ENCODE measurements around the gene TUBB2B. TPM values are rescaled to one million over a fixed set of nuclear protein-coding genes. Genes with fewer than 3 reads are reported as not detected.

Gene TUBB2B
- total RNA-seq, 4 donors from 2014 or later = 9.2 to 19.3 (median 13.2) TPM

DNA sequence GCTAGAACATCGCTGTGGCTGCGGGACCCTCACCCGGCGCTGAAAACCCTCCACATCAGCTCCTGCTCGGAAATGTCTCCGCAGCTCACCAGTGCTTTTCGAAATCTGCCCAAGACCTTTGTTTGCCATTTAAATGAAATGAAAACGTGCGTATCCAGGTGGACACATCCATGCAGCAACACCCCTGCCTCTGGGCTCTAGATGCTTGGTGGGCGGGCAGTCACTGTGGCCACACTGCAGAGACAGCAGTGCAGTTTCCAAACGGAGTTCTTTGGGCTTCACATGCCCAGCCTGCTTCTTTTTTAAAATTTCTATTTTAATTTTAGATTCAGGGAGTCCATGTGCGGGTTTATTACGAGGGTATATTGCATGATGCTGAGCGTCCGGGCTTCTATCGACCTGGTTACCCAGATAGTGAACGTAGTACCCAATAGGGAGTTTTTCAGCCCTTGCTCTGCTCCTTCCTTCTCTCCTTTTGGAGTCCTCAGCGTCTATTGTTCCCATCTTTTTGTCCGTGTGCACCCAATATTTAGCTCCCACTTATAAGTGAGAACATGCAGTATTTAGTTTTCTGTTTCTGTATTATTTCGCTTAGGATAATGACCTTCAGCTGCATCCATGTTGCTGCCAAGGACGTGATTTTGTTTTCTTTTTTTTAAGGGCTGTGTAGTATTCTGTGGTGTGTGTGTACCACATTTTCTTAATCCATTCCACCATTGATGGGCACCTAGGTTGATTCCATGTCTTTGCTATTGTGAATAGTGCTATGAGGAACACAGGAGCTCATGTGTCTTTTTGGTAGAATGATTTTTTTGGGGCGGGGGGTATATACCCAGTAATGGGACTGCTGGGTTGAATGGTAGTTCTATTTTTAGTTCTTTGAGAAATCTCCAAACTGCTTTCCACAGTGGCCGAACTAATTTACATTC lies 4.8 kb upstream of the TUBB2B start:
- Histone ChIP-seq H3K9me3 (no peaks in the 10 kb centered on the region), H3K4me1 (peaks cover 48% of the 10 kb centered on the region), H3K36me3 (no peaks in the 10 kb centered on the region), H3K27me3 (peaks cover 51% of the 10 kb centered on the region), H3K27ac (peak overlapping the region; percentile 67), H3K4me3 (peak overlapping the region; percentile 53)
- TF ChIP-seq POLR2AphosphoS5 (IDR thresholded peaks at IDR 0.05) (no peak), CTCF (IDR thresholded peaks at IDR 0.05) (no peak), POLR2A (IDR thresholded peaks at IDR 0.05) (no peak), EP300 (IDR thresholded peaks at IDR 0.05) (no peak)
- 37% methylated on average over 23 of the region's 23 CpGs for WGBS
- no peak for DNase-seq (ENCODE audit: low spot score in 2 of 2)

DNA sequence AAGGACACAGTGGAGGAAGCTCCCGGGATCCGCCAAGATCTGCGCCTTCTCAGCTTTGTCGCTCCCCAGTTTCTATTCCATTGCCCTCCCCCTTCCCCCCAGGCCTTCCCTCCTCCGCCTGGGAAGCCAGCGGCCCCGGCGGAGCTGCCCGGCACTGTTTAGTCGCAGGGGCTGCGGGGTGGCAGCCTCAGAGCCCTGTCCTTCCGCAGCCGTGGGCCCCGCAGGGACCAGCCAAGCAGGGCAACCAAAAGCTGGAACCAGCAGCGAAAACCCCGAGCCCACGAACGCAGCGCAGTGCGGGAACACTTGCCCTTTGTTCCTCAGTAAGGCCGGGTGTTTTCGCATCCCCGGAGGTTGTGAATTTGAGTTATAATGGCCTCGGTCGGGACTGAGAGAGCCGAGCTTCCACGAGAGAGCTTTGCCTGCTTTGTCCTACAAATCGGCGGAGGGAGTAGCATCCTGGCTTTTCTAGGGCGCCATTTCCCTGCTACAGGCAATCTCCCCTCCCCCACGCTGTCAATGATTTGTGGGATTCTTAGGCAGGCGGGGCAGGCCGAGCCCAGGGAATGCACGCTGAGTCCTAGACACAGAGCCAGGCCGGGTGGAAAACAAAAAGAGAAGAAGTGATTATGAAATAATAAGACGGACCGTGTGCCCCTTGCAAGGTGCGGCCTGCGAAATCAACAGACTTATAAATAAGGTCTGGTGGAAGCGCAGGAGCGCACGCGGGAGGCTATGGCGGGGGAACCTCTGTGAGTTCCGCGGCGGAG lies 4.0 kb upstream of the TUBB2B start:
- Histone ChIP-seq H3K27me3 (peaks cover 59% of the 10 kb centered on the region), H3K36me3 (no peaks in the 10 kb centered on the region), H3K9me3 (no peaks in the 10 kb centered on the region), H3K27ac (peak overlapping the region; percentile 67), H3K4me1 (peaks cover 57% of the 10 kb centered on the region), H3K4me3 (peak overlapping the region; percentile 53)
- TF ChIP-seq EP300 (IDR thresholded peaks at IDR 0.05) (no peak), POLR2AphosphoS5 (IDR thresholded peaks at IDR 0.05) (peak in 1 of 3 donors; percentile 10)
- peak in 1 of 2 donors; percentile 81 for DNase-seq (ENCODE audit: low spot score in 2 of 2)
- WGBS = 3% methylated on average over 47 of the region's 47 CpGs

- Histone ChIP-seq H3K36me3 (no peaks in the 10 kb centered on the region), H3K9me3 (no peaks in the 10 kb centered on the region), H3K27ac (peak overlapping the region; percentile 67), H3K27me3 (peaks cover 62% of the 10 kb centered on the region), H3K4me1 (peaks cover 57% of the 10 kb centered on the region), H3K4me3 (peak overlapping the region; percentile 53)
- TF ChIP-seq POLR2A (IDR thresholded peaks at IDR 0.05) (no peak), POLR2AphosphoS5 (IDR thresholded peaks at IDR 0.05) (no peak), CTCF (IDR thresholded peaks at IDR 0.05) (no peak), EP300 (IDR thresholded peaks at IDR 0.05) (no peak)
- DNase-seq (ENCODE audit: low spot score in 2 of 2) = no peak
- 5% methylated on average over 11 of the region's 11 CpGs for WGBS
These were observed 3.4 kb upstream of the TUBB2B start for GRCh38 chr6:3230900-3231246.

DNA sequence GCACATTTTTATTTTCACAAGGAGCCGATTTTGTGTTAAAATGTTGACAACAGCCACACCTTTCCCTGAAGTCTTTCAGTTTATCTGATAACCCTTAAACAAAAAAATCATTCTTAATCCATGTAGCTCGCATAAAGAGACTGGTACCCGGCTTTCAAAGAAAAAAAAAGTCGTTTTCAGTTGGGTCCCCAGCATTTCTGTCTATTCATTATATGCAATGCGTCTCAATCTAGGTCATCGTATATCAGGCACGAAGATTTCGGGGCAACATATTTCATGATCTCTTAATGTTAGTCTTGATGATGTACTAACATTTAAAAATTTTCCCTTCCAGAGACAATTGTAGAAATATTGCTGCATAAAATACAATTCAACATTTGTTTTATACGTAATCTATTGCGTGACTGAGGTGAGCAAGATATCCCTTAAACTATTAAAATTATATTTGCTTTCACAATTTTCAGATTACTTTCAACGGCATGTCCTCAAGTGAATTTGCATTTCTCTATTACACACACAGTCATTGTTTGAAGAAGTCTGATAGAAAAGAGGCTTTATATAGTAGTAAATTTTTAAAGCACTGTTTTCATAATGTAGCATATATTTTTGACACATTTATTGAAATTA lies 2.9 kb upstream of the TUBB2B start:
- TF ChIP-seq POLR2AphosphoS5 (IDR thresholded peaks at IDR 0.05) = no peak
- no peak for TF ChIP-seq EP300 (IDR thresholded peaks at IDR 0.05)
- no peak for TF ChIP-seq POLR2A (IDR thresholded peaks at IDR 0.05)
- TF ChIP-seq CTCF (IDR thresholded peaks at IDR 0.05) = no peak
- Histone ChIP-seq H3K4me3 (peak overlapping the region; percentile 53), H3K27ac (no peak overlapping the region), H3K27me3 (peaks cover 62% of the 10 kb centered on the region), H3K36me3 (no peaks in the 10 kb centered on the region), H3K9me3 (no peaks in the 10 kb centered on the region), H3K4me1 (peaks cover 57% of the 10 kb centered on the region)
- no peak for DNase-seq (ENCODE audit: low spot score in 2 of 2)
- 32% methylated on average over 11 of the region's 11 CpGs for WGBS

- Histone ChIP-seq H3K4me3 (peak overlapping the region; percentile 48), H3K36me3 (no peaks in the 10 kb centered on the region), H3K9me3 (no peaks in the 10 kb centered on the region), H3K27ac (no peak overlapping the region), H3K4me1 (peaks cover 57% of the 10 kb centered on the region), H3K27me3 (peaks cover 62% of the 10 kb centered on the region)
- DNase-seq (ENCODE audit: low spot score in 2 of 2) = no peak
- TF ChIP-seq EP300 (IDR thresholded peaks at IDR 0.05) (no peak), POLR2AphosphoS5 (IDR thresholded peaks at IDR 0.05) (no peak), CTCF (IDR thresholded peaks at IDR 0.05) (no peak), POLR2A (IDR thresholded peaks at IDR 0.05) (no peak)
- 11% methylated on average over 15 of the region's 28 CpGs for WGBS
These were observed 2.2 kb upstream of the TUBB2B start for GRCh38 chr6:3229566-3230178.

Measured in suprapubic skin (tissue), 4 donors.